Skeletal muscle tissue (tissue), 4 donors: ENCODE results near the gene SLC25A22. TPM values are rescaled to one million over a fixed set of nuclear protein-coding genes. Genes with fewer than 3 reads are reported as not detected.

ENCODE experiments used
- H3K27ac ChIP-seq: one replicate; pipeline ENCODE4 v1.7.0; 2013; ENCODE audit warnings: mild to moderate bottlenecking, low read depth, low read length, inconsistent platforms
- H3K27me3 ChIP-seq, 3 donors: one replicate each; pipeline ENCODE4 v1.7.0; 2013; ENCODE audit warnings: low read length in 3 of 3; ENCODE audit not compliant: control insufficient read depth in 3 of 3, insufficient read depth in 3 of 3
- H3K36me3 ChIP-seq, 3 donors: one replicate each; pipeline ENCODE4 v1.7.0; 2013; ENCODE audit warnings: low read length in 3 of 3; ENCODE audit not compliant: control insufficient read depth in 3 of 3, insufficient read depth in 3 of 3
- H3K4me1 ChIP-seq, 3 donors: one replicate each; pipeline ENCODE4 v1.7.0; 2013; ENCODE audit warnings: low read length in 3 of 3, mild to moderate bottlenecking in 3 of 3; ENCODE audit not compliant: control insufficient read depth in 3 of 3, insufficient read depth in 3 of 3
- H3K4me3 ChIP-seq, 3 donors: one replicate each; pipeline ENCODE4 v1.7.0; 2013; ENCODE audit warnings: low read length in 3 of 3
- H3K9ac ChIP-seq, 3 donors: one replicate each; pipeline ENCODE4 v1.7.0; 2013; ENCODE audit warnings: low read length in 3 of 3, mild to moderate bottlenecking in 3 of 3, moderate library complexity in 2 of 3, low read depth in 1 of 3
- H3K9me3 ChIP-seq, 3 donors: one replicate each; pipeline ENCODE4 v1.7.0; 2013; ENCODE audit warnings: low read length in 3 of 3; ENCODE audit not compliant: control insufficient read depth in 3 of 3
- total RNA-seq: library from RNA; depleted of rRNA; stranded (reverse); fragments of >200 nt; gene quantifications from one replicate; pipeline ENCODE4 v1.2.3, GENCODE V29; 2014
- donor health status: Osteomylitis.

The SLC25A22 gene
- total RNA-seq, 1 donor from 2014 or later = 2.6 TPM

DNA sequence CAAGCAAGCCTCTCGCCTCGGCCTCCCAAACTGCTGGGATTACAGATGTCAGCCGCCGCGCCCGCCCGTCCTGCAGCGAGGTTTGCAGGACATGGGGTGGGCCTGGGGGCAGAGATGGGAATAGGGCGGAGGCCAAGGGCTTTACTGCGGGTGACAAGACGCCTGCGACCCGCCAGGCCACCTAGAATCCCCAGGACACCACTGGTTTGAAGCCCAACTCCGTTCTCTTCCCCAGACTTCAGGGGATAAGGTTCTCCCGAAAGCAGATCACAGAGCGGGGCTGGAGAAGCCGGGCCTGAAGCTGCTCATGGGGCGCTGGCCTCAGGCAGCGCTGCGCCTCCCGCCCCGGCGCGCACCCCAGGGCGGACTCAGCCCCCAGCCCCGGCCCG, 43.9 kb upstream of the SLC25A22 start:
- Histone ChIP-seq H3K27ac (peak overlapping the region; percentile 91), H3K4me3 (peak overlapping the region; percentile 87 to 93 (median 88)), H3K9ac (peak overlapping the region; percentile 77 to 91 (median 89)), H3K36me3 (peaks cover 33 to 37% (median 37%) of the 10 kb centered on the region in 3 donors), H3K9me3 (no peaks in the 10 kb centered on the region), H3K4me1 (peaks cover 27 to 75% (median 52%) of the 10 kb centered on the region in 3 donors), H3K27me3 (no peaks in the 10 kb centered on the region)

DNA sequence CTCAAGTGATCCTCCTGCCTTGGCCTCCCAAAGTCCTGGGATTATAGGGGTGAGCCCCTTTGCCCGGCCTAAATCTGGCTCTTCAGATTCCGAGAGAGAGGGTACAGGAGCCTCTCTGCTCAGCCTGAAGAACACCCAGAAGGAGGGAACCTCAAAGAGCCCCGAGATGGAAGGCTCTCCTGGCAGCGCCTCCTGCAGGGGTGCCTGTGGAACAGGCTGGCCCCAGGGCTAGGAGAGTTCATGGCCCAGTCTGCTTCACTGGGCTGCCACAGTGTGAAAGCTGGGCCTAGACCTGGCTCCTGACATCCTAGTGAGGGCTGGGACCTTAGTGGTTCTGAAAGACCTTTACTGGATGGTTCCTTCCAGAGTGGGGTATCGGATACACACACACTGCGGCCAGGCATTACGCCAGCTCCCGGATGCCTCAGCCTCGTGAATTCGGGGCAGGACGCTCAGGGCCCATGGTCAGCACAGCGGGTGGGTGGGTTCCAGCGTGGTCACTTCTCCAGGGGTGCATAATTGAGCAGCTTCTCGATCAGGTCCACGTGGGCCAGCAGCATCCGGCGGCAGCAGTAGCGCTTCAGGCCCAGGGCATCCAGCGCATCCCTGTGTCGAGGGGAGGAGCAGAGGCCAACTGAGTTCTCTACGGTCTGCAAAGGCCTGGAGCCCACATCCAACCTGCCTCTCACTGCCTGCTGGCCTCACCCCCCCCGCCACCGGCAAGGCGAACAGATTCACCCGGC, 42.0 kb upstream of the SLC25A22 start:
- Histone ChIP-seq H3K27me3 (no peaks in the 10 kb centered on the region), H3K27ac (no peak overlapping the region), H3K4me3 (peak overlapping the region in 1 of 3 donors; percentile 93), H3K36me3 (peaks cover 42 to 46% (median 46%) of the 10 kb centered on the region in 3 donors), H3K9ac (peak overlapping the region in 1 of 3 donors; percentile 91), H3K9me3 (no peaks in the 10 kb centered on the region), H3K4me1 (peaks cover 24 to 71% (median 43%) of the 10 kb centered on the region in 3 donors)

DNA sequence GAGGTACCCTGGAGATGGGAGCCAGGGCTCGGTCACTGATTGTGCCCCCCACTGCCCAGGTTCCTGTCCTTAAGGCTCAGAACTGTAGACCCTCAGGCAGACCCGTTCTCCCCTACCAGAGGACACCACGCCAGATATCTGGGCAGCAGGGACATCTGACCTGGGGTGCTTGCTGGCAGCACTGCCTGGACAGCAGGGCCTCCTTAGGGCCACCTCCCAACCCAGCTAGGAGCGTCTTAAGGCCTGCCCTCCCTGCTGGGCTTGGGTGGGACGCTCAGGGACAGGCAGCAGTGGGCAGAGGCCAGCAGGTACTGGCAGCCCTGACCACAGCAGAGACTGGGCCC, 41.2 kb upstream of the SLC25A22 start:
- Histone ChIP-seq H3K4me3 (no peak overlapping the region), H3K4me1 (peaks cover 27 to 73% (median 48%) of the 10 kb centered on the region in 3 donors), H3K9me3 (no peaks in the 10 kb centered on the region), H3K9ac (no peak overlapping the region), H3K27ac (no peak overlapping the region), H3K36me3 (peaks cover 42 to 46% (median 46%) of the 10 kb centered on the region in 3 donors), H3K27me3 (no peaks in the 10 kb centered on the region)

DNA sequence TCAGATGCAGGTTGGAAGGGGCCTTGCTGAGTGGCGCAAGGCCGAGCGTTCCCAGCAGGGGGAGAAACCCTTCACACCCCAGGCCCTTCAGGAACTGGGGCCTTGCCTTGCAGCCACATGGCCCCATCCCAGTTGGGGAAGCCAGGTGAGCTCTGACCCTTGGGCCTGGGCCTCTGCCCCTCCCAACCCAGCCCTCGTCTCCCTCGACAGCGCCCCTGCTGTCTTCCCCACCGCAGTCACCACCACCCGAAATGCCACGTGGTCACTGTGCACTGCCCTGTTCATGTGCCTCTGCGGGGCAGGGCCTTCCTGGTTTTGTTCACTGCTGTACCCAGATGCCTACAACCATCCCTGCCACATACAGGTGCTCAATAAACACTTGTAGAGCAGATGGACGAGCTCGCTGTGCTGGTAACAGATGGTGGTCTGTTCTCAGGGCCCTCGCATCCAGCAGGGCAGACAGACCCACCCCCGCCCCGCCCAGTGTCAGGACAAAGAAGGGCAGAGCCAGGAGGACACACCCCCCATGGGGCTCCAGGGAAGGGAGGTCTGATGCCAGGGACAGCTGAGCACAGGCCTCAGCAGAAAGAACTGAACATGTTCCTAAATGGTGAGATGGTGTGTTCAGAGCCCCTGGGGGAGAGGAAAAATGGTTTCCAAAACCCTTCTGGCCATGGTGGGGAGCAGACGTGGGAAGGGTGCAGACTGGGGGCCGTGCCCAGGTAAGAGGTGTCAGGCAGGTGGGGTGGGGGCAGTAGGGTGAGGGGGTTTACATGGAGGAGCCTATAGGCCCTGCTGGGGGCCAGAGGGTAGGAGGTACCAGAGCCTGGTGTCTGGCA, 40.6 kb upstream of the SLC25A22 start:
- Histone ChIP-seq H3K9me3 (no peaks in the 10 kb centered on the region), H3K4me3 (no peak overlapping the region), H3K27ac (no peak overlapping the region), H3K4me1 (peaks cover 31 to 74% (median 50%) of the 10 kb centered on the region in 3 donors), H3K27me3 (no peaks in the 10 kb centered on the region), H3K36me3 (peaks cover 42 to 46% (median 46%) of the 10 kb centered on the region in 3 donors), H3K9ac (peak overlapping the region in 2 of 3 donors; percentile 33 to 59)

DNA sequence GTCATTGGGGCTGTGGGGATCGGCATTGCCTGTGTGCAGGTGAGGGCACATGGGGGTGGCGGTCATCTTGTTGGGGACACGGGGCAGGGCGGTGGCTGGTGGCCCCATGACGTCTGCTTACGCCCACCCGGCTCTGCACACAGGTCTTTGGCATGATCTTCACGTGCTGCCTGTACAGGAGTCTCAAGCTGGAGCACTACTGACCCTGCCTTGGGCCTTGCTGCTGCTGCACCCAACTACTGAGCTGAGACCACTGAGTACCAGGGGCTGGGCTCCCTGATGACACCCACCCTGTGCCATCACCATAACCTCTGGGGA, 39.9 kb upstream of the SLC25A22 start:
- no peak overlapping the region for H3K4me3 ChIP-seq
- no peaks in the 10 kb centered on the region for H3K27me3 ChIP-seq
- H3K36me3 ChIP-seq = peaks cover 42 to 46% (median 46%) of the 10 kb centered on the region in 3 donors
- H3K27ac ChIP-seq = no peak overlapping the region
- H3K9ac ChIP-seq = no peak overlapping the region
- peaks cover 32 to 69% (median 48%) of the 10 kb centered on the region in 3 donors for H3K4me1 ChIP-seq
- no peaks in the 10 kb centered on the region for H3K9me3 ChIP-seq

DNA sequence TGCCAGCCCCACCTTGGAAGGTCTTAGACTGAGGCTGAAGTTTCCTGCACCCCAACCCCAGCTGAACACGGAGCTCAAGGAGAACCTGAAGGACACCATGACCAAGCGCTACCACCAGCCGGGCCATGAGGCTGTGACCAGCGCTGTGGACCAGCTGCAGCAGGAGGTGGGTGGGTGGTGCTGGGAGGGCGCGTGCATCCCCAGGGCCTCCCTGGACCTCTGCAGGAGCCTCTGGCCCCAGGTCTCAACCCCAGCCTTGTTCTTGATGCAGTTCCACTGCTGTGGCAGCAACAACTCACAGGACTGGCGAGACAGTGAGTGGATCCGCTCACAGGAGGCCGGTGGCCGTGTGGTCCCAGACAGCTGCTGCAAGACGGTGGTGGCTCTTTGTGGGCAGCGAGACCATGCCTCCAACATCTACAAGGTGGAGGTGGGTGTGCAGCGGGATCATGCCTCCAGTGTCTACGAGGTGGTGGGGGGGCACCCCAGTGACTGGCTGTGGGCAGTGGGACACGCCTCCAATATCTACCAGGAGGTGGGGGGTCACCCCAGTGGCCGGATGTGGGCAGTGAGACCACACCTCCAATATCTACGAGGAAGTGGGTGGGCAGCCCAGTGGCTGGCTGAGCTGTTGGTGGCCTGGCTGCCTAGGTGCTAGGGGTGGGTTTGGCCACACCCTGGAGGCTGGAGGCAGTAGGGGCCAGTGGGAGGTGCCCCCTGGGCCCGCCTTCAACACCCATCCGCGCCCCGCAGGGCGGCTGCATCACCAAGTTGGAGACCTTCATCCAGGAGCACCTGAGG, 39.3 kb upstream of the SLC25A22 start:
- Histone ChIP-seq H3K4me3 (no peak overlapping the region), H3K4me1 (peaks cover 34 to 71% (median 51%) of the 10 kb centered on the region in 3 donors), H3K9me3 (no peaks in the 10 kb centered on the region), H3K27me3 (no peaks in the 10 kb centered on the region), H3K9ac (no peak overlapping the region), H3K27ac (no peak overlapping the region), H3K36me3 (peaks cover 42 to 46% (median 46%) of the 10 kb centered on the region in 3 donors)

DNA sequence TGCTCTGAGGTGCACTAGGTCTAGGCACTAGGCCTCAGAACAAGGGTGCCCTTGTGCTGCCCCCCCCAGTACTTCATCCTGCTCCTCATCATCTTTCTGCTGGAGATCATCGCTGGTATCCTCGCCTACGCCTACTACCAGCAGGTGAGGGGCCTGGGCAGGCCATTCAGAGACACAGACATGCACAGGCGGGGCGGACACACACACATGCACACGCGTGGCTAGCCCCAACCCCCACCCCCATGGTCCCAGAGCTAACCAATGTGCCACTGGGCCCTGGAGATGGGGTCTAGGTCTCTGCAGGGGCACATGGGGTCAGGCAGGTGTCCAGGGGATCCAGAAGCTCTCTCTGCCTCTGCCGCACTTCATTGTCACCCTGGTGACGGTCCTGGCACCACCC, 38.6 kb upstream of the SLC25A22 start:
- H3K4me3 ChIP-seq = no peak overlapping the region
- peak overlapping the region in 1 of 3 donors; percentile 16 for H3K9ac ChIP-seq
- H3K27me3 ChIP-seq = peaks cover 0 to 4% (median 0%) of the 10 kb centered on the region in 3 donors
- peaks cover 42 to 46% (median 46%) of the 10 kb centered on the region in 3 donors for H3K36me3 ChIP-seq
- H3K9me3 ChIP-seq = no peaks in the 10 kb centered on the region
- no peak overlapping the region for H3K27ac ChIP-seq
- peaks cover 40 to 78% (median 56%) of the 10 kb centered on the region in 3 donors for H3K4me1 ChIP-seq

DNA sequence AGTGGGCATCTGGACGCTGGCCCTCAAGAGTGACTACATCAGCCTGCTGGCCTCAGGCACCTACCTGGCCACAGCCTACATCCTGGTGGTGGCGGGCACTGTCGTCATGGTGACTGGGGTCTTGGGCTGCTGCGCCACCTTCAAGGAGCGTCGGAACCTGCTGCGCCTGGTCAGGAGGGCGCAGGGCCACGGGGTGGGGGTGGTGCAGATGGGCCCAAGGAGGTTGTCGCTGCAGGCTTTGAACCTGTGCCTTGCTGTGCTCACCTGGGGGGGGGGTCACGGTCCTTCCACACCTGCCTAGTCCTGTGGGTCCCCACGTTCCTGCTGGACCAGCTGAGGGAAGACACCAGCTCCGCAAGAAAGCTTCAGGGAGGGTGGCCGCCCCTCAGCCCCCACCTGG, 38.2 kb upstream of the SLC25A22 start:
- Histone ChIP-seq H3K27ac (peak overlapping the region; percentile 36), H3K4me1 (peaks cover 42 to 79% (median 56%) of the 10 kb centered on the region in 3 donors), H3K36me3 (peaks cover 42 to 46% (median 46%) of the 10 kb centered on the region in 3 donors), H3K9me3 (no peaks in the 10 kb centered on the region), H3K4me3 (no peak overlapping the region), H3K27me3 (peaks cover 0 to 8% (median 0%) of the 10 kb centered on the region in 3 donors), H3K9ac (peak overlapping the region in 1 of 3 donors; percentile 16)

DNA sequence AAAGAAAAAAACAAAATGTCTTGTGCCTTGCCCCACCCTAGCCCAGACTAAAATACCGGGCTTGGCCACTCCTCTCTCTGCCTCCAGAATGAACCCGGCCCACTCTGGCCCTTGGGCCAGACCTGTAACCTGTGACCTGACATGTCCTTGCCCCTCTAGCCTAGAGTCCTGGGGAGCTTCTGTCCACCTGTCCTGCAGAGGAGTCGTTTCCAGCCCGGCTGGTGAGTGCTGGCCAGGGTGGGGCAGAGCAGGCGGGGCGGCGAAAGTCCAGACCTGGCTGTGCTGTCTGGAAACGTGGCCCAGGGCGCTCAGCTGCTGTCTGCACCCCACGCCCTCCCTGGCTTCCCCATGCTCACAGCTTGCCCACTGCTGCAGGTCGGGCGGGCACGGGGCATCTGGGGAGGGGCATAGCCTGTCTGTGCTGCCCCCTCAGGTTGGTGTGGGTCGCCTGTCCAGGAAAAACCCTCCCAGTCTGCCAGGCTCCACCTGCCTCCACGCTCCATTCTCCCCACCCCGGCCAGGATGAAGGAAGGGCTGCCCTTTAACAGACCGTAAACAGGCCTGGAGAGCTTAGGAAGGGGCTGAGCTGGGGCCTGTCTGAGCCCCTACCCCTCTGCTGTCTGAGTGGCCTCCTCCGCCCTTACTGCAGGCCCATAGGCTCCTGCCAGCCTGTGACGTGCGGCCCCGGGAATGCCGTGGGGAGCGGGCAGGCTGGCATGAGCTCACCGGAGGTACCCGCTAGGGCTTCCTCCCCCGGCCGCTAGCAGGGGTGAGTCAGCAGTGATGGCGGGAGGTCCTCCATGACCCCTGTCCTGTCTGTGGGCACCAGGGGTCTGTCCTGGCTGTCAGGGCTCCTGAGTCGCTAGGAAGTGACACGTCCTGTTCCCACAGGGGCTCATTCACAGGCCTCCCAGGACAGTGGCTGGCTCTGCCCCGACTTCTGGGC, 36.6 kb upstream of the SLC25A22 start:
- no peaks in the 10 kb centered on the region for H3K9me3 ChIP-seq
- peaks cover 33 to 34% (median 34%) of the 10 kb centered on the region in 3 donors for H3K36me3 ChIP-seq
- peak overlapping the region; percentile 70 to 85 (median 85) for H3K9ac ChIP-seq
- H3K27me3 ChIP-seq = peaks cover 2 to 22% (median 2%) of the 10 kb centered on the region in 3 donors
- H3K4me1 ChIP-seq = peaks cover 42 to 80% (median 56%) of the 10 kb centered on the region in 3 donors
- peak overlapping the region; percentile 91 for H3K27ac ChIP-seq
- peak overlapping the region; percentile 62 to 72 (median 65) for H3K4me3 ChIP-seq
